CD4-positive, alpha-beta T cell (primary cell): ENCODE results near the gene TAF3. TPM values are rescaled to one million over a fixed set of nuclear protein-coding genes. Genes with fewer than 3 reads are reported as not detected.

Experiments used
- ATAC-seq: fragments of 200-7000 bp; cut with Tn5 transposase; one replicate; pipeline ENCODE4 v1.10.0; 2022; ENCODE audit warnings: mild to moderate bottlenecking; ENCODE audit not compliant: poor library complexity
- CTCF ChIA-PET: fragments of 350-600 bp; sonication (Branson Sonifier 250); formaldehyde crosslinking; loops from one replicate; lab custom pipeline; 2021; ENCODE audit warnings: antibody characterized with exemption, inconsistent platforms; lab: Charles Lee
- POLR2A ChIA-PET: fragments of 350-600 bp; sonication (Branson Sonifier 250); formaldehyde crosslinking; loops from one replicate; lab custom pipeline; 2021; ENCODE audit warnings: antibody characterized with exemption, inconsistent platforms; lab: Charles Lee
- DNase-seq, 14 experiments: peaks; one replicate each; pipeline ENCODE4 v3.0.0-alpha.2; 2013 to 2020; ENCODE audit warnings: mixed read lengths in 2 of 14
- H3K27ac ChIP-seq, 2 donors: one replicate each; pipeline versions ENCODE4 v1.5.1 to v1.7.0; 2013; ENCODE audit warnings: low read length in 2 of 2, low read depth in 1 of 2, mild to moderate bottlenecking in 1 of 2
- H3K27me3 ChIP-seq, 2 experiments: 1 replicate in 1 of 2; 2 replicates in 1 of 2; pipeline versions ENCODE4 v1.6.1 to v1.7.0; 2013; ENCODE audit warnings: low read length in 2 of 2, control low read depth in 1 of 2, mild to moderate bottlenecking in 1 of 2, moderate library complexity in 1 of 2; ENCODE audit not compliant: insufficient read depth in 2 of 2, control insufficient read depth in 1 of 2
- H3K36me3 ChIP-seq: one replicate; pipeline ENCODE4 v1.6.1; 2013; ENCODE audit warnings: low read length, control low read depth; ENCODE audit not compliant: insufficient read depth
- H3K4me1 ChIP-seq: one replicate; pipeline ENCODE4 v1.6.1; 2013; ENCODE audit warnings: low read length, control low read depth; ENCODE audit not compliant: insufficient read depth
- H3K4me3 ChIP-seq: one replicate; pipeline ENCODE4 v1.5.1; 2013; ENCODE audit warnings: mild to moderate bottlenecking, low read length, moderate library complexity
- H3K9me3 ChIP-seq, 2 experiments: 1 replicate in 1 of 2; 2 replicates in 1 of 2; pipeline versions ENCODE4 v1.6.1 to v1.7.0; 2013; ENCODE audit warnings: low read length in 2 of 2, mild to moderate bottlenecking in 2 of 2, control low read depth in 1 of 2, moderate library complexity in 1 of 2; ENCODE audit not compliant: control insufficient read depth in 1 of 2, insufficient read depth in 1 of 2
- H3K27ac Mint-ChIP-seq: one replicate; pipeline ENCODE4 v1.8.0; 2020; ENCODE audit warnings: mixed read lengths
- H3K27me3 Mint-ChIP-seq: one replicate; pipeline ENCODE4 v1.8.0; 2021; ENCODE audit warnings: mixed read lengths
- H3K36me3 Mint-ChIP-seq: one replicate; pipeline ENCODE4 v1.8.0; 2021; ENCODE audit warnings: low read depth, mixed read lengths
- H3K4me1 Mint-ChIP-seq: one replicate; pipeline ENCODE4 v1.8.0; 2021; ENCODE audit warnings: low read depth, mixed read lengths
- H3K4me3 Mint-ChIP-seq: one replicate; pipeline ENCODE4 v1.8.0; 2020; ENCODE audit warnings: mild to moderate bottlenecking, mixed read lengths
- H3K9me3 Mint-ChIP-seq: one replicate; pipeline ENCODE4 v1.8.0; 2020; ENCODE audit warnings: mixed read lengths
- CTCF ChIP-seq: fragments of 200-600 bp; IDR thresholded peaks from one replicate; pipeline ENCODE4 v1.8.0; 2022; ENCODE audit warnings: antibody characterized with exemption, mild to moderate bottlenecking
- intact Hi-C, 2 experiments: fragments of 100-400 bp; cut with DNase I in 1 of 2; cut with micrococcal nuclease in 1 of 2; formaldehyde crosslinking; loops; one replicate each; pipeline versions ENCODE4 v1.15.1 to v1.9.0; 2023 to 2025; cut with DNase I, micrococcal nuclease
- total RNA-seq, 174 experiments: library from RNA in 2 of 174; stranded (reverse) in 2 of 174; gene quantifications; one replicate each; pipeline ENCODE4 v1.2.3 and lab custom pipeline; 2021 to 2026

The TAF3 gene
- total RNA-seq, 2 experiments from 2014 or later = 12.6 to 12.8 TPM

- TF ChIP-seq CTCF = no peak
- peaks cover 88% of the 10 kb centered on the region for H3K36me3 ChIP-seq
- no peaks in the 10 kb centered on the region for H3K4me1 ChIP-seq
- CTCF ChIA-PET = no interaction called here
- Mint-ChIP-seq H3K27me3 (no peaks in the 10 kb centered on the region), H3K27ac (no peak overlapping the region), H3K9me3 (no peaks in the 10 kb centered on the region), H3K36me3 (peaks cover 89% of the 10 kb centered on the region), H3K4me1 (no peaks in the 10 kb centered on the region), H3K4me3 (no peak overlapping the region)
- POLR2A ChIA-PET = interaction anchor here (1.2 kb wide), 1 partner anchor 15 kb away, joined by 3 read pairs; no protein-coding TSS in a partner anchor
- no peak overlapping the region for H3K27ac ChIP-seq
- no peaks in the 10 kb centered on the region for H3K9me3 ChIP-seq
- no peaks in the 10 kb centered on the region for H3K27me3 ChIP-seq
- DNase-seq (no peak), ATAC-seq (no peak)
- intact Hi-C loops = no loop called here
- H3K4me3 ChIP-seq = no peak overlapping the region
These were observed 15.7 kb upstream of the TAF3 start for GRCh38 chr10:7802606-7803005.

GRCh38 chr10:7804216-7804615 is 14.1 kb upstream of the TAF3 start:
- Histone ChIP-seq H3K4me1 (no peaks in the 10 kb centered on the region), H3K36me3 (peaks cover 83% of the 10 kb centered on the region), H3K9me3 (no peaks in the 10 kb centered on the region), H3K27me3 (no peaks in the 10 kb centered on the region), H3K27ac (no peak overlapping the region), H3K4me3 (no peak overlapping the region)
- DNase-seq (no peak), ATAC-seq (no peak)
- intact Hi-C loops = no loop called here
- H3K9me3 Mint-ChIP-seq = no peaks in the 10 kb centered on the region
- H3K4me3 Mint-ChIP-seq = no peak overlapping the region
- peaks cover 79% of the 10 kb centered on the region for H3K36me3 Mint-ChIP-seq
- H3K27ac Mint-ChIP-seq = no peak overlapping the region
- ChIA-PET CTCF (no interaction called here), POLR2A (no interaction called here)
- no peaks in the 10 kb centered on the region for H3K27me3 Mint-ChIP-seq
- no peak for TF ChIP-seq CTCF
- H3K4me1 Mint-ChIP-seq = no peaks in the 10 kb centered on the region

GRCh38 chr10:7804741-7805140 is 13.6 kb upstream of the TAF3 start:
- Histone ChIP-seq H3K36me3 (peaks cover 77% of the 10 kb centered on the region), H3K9me3 (no peaks in the 10 kb centered on the region), H3K27me3 (no peaks in the 10 kb centered on the region), H3K4me1 (no peaks in the 10 kb centered on the region), H3K27ac (no peak overlapping the region), H3K4me3 (no peak overlapping the region)
- POLR2A ChIA-PET = no interaction called here
- H3K9me3 Mint-ChIP-seq = no peaks in the 10 kb centered on the region
- CTCF ChIA-PET = no interaction called here
- H3K36me3 Mint-ChIP-seq = peaks cover 78% of the 10 kb centered on the region
- no peaks in the 10 kb centered on the region for H3K4me1 Mint-ChIP-seq
- H3K27ac Mint-ChIP-seq = no peak overlapping the region
- DNase-seq = no peak
- no peaks in the 10 kb centered on the region for H3K27me3 Mint-ChIP-seq
- H3K4me3 Mint-ChIP-seq = no peak overlapping the region
- intact Hi-C loops = no loop called here
- ATAC-seq = no peak
- no peak for TF ChIP-seq CTCF
